SK-N-SH (cell line): Measurements from ENCODE around the gene TERC.

Source experiments
- CTCF ChIP-seq: fragments of 200-600 bp; sonication (generic); IDR thresholded peaks from 2 replicates; pipeline ENCODE4 v1.6.1; 2017; ENCODE audit warnings: antibody characterized with exemption, mild to moderate bottlenecking, moderate library complexity
- FOXM1 ChIP-seq: IDR thresholded peaks from 2 replicates; pipeline ENCODE4 v1.4.0; 2012; ENCODE audit warnings: low read depth, mild to moderate bottlenecking
- GATA2 ChIP-seq: sonication (generic); formaldehyde crosslinking; IDR thresholded peaks from 2 replicates; pipeline ENCODE4 v1.5.0; 2020; ENCODE audit warnings: mild to moderate bottlenecking, missing genetic modification reagents
- NFIC ChIP-seq: IDR thresholded peaks from 2 replicates; pipeline ENCODE4 v1.4.0; 2012; ENCODE audit warnings: borderline replicate concordance
- RCOR1 ChIP-seq: fragments of 150-350 bp; IDR thresholded peaks from 2 replicates; pipeline ENCODE4 v1.6.1; 2017; ENCODE audit warnings: antibody characterized with exemption, low read length
- TAF1 ChIP-seq: IDR thresholded peaks from 2 replicates; pipeline ENCODE4 v1.6.1; 2012; ENCODE audit warnings: low read depth, mild to moderate bottlenecking, low read length, moderate library complexity, borderline replicate concordance
- USF2 ChIP-seq: fragments of 150-350 bp; IDR thresholded peaks from 2 replicates; pipeline ENCODE4 v1.6.1; 2017; ENCODE audit warnings: antibody characterized with exemption, low read length, low read depth, borderline replicate concordance
- YY1 ChIP-seq: IDR thresholded peaks from 2 replicates; pipeline ENCODE4 v1.4.0; 2012; ENCODE audit warnings: low read depth, mild to moderate bottlenecking

DNA sequence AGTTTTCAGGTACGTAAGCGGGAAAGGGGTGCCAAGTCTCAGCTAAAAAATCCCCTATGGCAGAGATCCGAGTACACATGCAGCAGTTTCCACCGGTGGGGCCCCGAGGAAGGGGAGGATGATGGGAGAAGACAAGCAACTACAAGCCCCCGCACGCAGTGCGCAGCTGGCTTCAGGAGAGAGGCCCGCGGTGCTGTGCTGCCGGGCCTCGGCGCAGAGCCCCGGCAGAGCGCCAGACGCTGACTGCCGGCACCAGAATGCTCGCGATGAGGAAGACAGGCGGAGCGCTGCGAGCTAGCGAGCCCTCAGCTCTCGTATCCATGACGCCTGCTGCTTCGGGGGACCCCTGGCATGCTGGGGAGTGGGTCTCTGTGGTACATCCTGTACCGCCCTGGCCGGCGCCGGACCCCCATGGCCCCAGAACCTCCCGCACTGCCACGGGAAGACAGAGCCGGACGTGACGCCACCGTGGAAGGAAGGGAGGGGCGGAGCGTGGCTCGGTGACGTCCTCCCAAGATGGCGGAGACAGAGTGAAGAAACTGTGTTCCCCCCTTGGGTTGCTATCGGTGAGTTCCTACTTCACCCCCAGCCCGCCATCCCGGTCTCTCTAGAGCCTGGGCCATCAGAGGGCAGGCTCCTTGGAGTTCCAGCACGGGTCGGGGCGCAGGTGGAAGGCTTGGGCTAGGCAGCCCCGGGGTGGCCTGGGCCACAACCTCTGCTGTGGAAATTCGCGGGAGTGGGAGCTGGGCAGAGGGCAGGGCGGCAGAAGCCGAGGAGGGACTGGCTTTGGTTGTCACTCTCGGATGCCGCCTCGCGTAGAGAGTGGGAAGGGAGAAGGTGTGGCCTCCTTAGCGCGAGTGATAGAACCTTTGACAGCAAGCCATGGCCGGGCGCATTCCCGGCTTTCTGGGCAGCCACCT lies 8.3 kb upstream of the TERC start, which contains the start of gene MYNN:
- TF ChIP-seq CTCF: no peak; the same call in 1 of the 2 replicates
- no peak for TF ChIP-seq FOXM1
- TF ChIP-seq GATA2: no peak
- TF ChIP-seq YY1: peak; percentile 95
- no peak for TF ChIP-seq NFIC
- peak; percentile 28; the same call in 1 of the 2 replicates for TF ChIP-seq TAF1
- no peak for TF ChIP-seq USF2
- TF ChIP-seq RCOR1: no peak
